HG03097 (cell line): ENCODE results near the gene LENEP.

Experiments used
- ATAC-seq: cut with Tn5 transposase; IDR thresholded peaks from one replicate; pipeline ENCODE4 v1.9.1; 2021; ENCODE audit not compliant: unreplicated experiment, low FRiP score

The LENEP gene

GRCh38 chr1:155043301-155043702, 49.9 kb downstream of the LENEP start:
- no peak for ATAC-seq

DNA sequence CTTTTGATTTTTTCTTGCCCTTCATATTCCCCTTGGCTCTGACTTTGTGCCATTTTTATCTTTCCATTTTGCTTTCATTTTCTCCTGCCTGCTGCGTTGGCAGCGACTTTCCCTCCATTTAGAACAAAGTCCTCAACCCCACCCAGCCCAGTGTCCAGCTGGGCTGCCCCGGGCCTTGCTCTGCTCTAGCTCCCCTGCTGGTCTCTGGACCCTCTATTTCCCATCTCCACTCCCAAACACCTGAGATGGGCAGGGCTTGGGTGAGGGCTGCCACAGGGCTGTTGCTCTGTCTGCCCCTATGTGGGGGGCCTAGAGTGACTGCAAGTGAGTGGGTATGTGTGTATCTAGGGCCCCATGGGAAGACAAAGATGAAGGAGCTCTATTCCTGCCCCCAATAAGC, 50.4 kb downstream of the LENEP start:
- no peak for ATAC-seq
